K562 (cell line): ENCODE measurements around the gene OOSP1. TPM values are rescaled to one million over a fixed set of nuclear protein-coding genes. Genes with fewer than 3 reads are reported as not detected.

ENCODE experiments used
- BCL6 ChIP-seq: fragments of 250-450 bp; sonication (Bioruptor Pico); IDR thresholded peaks from 2 replicates; pipeline ENCODE4 v1.4.0; 2020
- ELF1 ChIP-seq: fragments of 200-800 bp; sonication (Bioruptor generic); IDR thresholded peaks from 2 replicates; pipeline ENCODE4 v1.6.1; 2016; ENCODE audit warnings: missing genetic modification characterization, missing compliant biosample characterization
- EP300 ChIP-seq: IDR thresholded peaks from 2 replicates; pipeline ENCODE4 v1.6.1; 2012; ENCODE audit warnings: low read length, improper control_type of control experiment
- MEIS2 ChIP-seq: fragments of 450-650 bp; IDR thresholded peaks from 2 replicates; pipeline ENCODE4 v1.6.1; 2014; ENCODE audit warnings: mild to moderate bottlenecking; ENCODE audit not compliant: partially characterized antibody
- MTA3 ChIP-seq: fragments of 450-650 bp; formaldehyde crosslinking; IDR thresholded peaks from 2 replicates; pipeline ENCODE4 v1.6.1; 2017; ENCODE audit warnings: mild to moderate bottlenecking, borderline replicate concordance
- TEAD4 ChIP-seq, 2 experiments: sonication (generic) in 1 of 2; formaldehyde crosslinking in 1 of 2; IDR thresholded peaks; 2 replicates each; pipeline versions ENCODE4 v1.6.1 to v1.8.0; 2012 to 2022; ENCODE audit warnings: borderline replicate concordance in 1 of 2, inconsistent platforms in 1 of 2, low read length in 1 of 2, mild to moderate bottlenecking in 1 of 2, missing genetic modification reagents in 1 of 2
- polyA plus RNA-seq, 8 experiments: library from polyadenylated mRNA; depleted of rRNA in 4 of 8; stranded (reverse) in 5 of 8; unstranded in 3 of 8; fragments of >200 nt; fragmentation: Nextera tagmentation in 2 of 8; fragmentation: Illumina TruSeq in 1 of 8; extraction: Ambion mirVana in 2 of 8; extraction: Trizol in 1 of 8; gene quantifications; 2 replicates each; pipeline versions ENCODE4 v1.2.1 to v1.2.3, GENCODE V29; 2011 to 2014; ENCODE audit warnings: inconsistent platforms in 1 of 8, missing spikeins in 1 of 8
- total RNA-seq, 7 experiments: library from RNA; depleted of rRNA in 6 of 7; stranded (reverse); fragments of >200 nt in 6 of 7; fragmentation: Illumina TruSeq in 2 of 7; extraction: Trizol in 2 of 7; gene quantifications; 2 replicates each; pipeline versions ENCODE4 v1.2.1 to v1.2.3, GENCODE V29; 2011 to 2021; ENCODE audit warnings: low replicate concordance in 1 of 7
- TF ChIP-seq, protein P1 (sequence below): fragments of 200-800 bp; sonication (Bioruptor generic); IDR thresholded peaks from 2 replicates; pipeline ENCODE4 v1.6.1; 2017; ENCODE audit warnings: missing genetic modification characterization, missing compliant biosample characterization
- TF ChIP-seq, protein P2 (sequence below), 2 experiments: fragments of 450-650 bp in 1 of 2; sonication (generic) in 1 of 2; formaldehyde crosslinking in 1 of 2; IDR thresholded peaks; 2 replicates each; pipeline versions ENCODE4 v1.7.1 to v1.9.0; 2016 to 2022; ENCODE audit warnings: inconsistent platforms in 1 of 2, mild to moderate bottlenecking in 1 of 2, missing genetic modification reagents in 1 of 2
- TF ChIP-seq, protein P3 (sequence below): fragments of 200-800 bp; sonication (Bioruptor generic); IDR thresholded peaks from 2 replicates; pipeline ENCODE4 v1.6.1; 2016; ENCODE audit warnings: missing genetic modification characterization, missing compliant biosample characterization

Gene OOSP1
- total and polyA plus RNA-seq, 9 of the 15 experiments (the other 6 are each of a cell fraction or from before 2014, with no cell fraction given), result 0.14 to 3.0 (median 0.61) TPM

DNA sequence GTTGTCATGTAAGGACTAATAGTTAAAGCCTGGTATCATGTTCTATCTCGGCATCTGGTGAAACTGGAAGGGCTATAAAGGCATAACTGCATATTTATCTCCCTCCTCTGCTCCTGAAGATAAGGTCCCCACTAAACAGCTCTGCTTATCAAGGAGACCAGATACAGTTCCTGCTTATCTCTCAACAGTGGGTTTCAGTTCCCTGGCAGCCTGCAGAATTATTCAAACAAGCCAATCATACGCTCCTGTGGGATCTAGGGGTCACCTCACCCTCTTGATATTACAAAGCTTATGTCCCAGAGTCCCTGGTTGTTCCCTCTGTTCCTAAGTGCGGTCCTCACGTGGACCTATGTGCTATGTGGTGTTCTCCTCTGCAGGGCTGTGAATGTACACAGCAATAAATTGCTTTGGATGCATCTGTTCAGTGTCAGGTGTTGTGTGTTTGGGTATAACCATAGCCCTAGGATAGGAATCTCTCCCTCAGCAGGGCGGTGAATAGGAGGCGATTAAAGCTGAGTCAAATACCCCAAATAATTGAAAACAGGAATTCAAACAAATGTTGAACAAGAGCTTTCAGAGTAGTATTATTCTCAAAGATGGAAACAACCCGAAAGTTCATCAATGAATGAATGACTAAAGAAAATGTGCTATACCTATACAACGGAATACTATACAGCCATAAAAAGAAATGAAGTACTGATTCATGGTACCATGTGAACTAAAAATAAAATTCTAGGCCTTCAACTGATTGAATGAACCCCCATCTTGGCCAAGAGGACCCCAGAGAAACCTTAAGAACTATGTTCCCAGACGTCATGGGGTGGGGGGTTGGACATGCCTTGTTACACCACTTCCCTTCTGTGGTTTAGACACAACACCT lies 22.5 kb downstream of the OOSP1 start (continued):
- TF ChIP-seq TEAD4 (IDR thresholded peaks at IDR 0.05; ENCODE audit: low read length) (peak; percentile 100), TEAD4 (CRISPR knock-in tag; IDR thresholded peaks at IDR 0.05; ENCODE audit: borderline replicate concordance) (no peak), MEIS2 (peak; percentile 88), EP300 (peak; percentile 100), ELF1 (tag) (0 out of 2 replicates have a peak, but pooled peaks have one; percentile 36), BCL6 (CRISPR knock-in tag) (no peak), MTA3 (peak; percentile 71; the same call in 1 of the 2 replicates)
- TF ChIP-seq, protein P1, sequence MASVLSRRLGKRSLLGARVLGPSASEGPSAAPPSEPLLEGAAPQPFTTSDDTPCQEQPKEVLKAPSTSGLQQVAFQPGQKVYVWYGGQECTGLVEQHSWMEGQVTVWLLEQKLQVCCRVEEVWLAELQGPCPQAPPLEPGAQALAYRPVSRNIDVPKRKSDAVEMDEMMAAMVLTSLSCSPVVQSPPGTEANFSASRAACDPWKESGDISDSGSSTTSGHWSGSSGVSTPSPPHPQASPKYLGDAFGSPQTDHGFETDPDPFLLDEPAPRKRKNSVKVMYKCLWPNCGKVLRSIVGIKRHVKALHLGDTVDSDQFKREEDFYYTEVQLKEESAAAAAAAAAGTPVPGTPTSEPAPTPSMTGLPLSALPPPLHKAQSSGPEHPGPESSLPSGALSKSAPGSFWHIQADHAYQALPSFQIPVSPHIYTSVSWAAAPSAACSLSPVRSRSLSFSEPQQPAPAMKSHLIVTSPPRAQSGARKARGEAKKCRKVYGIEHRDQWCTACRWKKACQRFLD (CRISPR knock-in tag), result peak; percentile 99
- TF ChIP-seq, protein P2, sequence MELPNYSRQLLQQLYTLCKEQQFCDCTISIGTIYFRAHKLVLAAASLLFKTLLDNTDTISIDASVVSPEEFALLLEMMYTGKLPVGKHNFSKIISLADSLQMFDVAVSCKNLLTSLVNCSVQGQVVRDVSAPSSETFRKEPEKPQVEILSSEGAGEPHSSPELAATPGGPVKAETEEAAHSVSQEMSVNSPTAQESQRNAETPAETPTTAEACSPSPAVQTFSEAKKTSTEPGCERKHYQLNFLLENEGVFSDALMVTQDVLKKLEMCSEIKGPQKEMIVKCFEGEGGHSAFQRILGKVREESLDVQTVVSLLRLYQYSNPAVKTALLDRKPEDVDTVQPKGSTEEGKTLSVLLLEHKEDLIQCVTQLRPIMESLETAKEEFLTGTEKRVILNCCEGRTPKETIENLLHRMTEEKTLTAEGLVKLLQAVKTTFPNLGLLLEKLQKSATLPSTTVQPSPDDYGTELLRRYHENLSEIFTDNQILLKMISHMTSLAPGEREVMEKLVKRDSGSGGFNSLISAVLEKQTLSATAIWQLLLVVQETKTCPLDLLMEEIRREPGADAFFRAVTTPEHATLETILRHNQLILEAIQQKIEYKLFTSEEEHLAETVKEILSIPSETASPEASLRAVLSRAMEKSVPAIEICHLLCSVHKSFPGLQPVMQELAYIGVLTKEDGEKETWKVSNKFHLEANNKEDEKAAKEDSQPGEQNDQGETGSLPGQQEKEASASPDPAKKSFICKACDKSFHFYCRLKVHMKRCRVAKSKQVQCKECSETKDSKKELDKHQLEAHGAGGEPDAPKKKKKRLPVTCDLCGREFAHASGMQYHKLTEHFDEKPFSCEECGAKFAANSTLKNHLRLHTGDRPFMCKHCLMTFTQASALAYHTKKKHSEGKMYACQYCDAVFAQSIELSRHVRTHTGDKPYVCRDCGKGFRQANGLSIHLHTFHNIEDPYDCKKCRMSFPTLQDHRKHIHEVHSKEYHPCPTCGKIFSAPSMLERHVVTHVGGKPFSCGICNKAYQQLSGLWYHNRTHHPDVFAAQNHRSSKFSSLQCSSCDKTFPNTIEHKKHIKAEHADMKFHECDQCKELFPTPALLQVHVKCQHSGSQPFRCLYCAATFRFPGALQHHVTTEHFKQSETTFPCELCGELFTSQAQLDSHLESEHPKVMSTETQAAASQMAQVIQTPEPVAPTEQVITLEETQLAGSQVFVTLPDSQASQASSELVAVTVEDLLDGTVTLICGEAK (IDR thresholded peaks at IDR 0.05), result no peak
- TF ChIP-seq, protein P2 (CRISPR knock-in tag; IDR thresholded peaks at IDR 0.05), result no peak
- TF ChIP-seq, protein P3, sequence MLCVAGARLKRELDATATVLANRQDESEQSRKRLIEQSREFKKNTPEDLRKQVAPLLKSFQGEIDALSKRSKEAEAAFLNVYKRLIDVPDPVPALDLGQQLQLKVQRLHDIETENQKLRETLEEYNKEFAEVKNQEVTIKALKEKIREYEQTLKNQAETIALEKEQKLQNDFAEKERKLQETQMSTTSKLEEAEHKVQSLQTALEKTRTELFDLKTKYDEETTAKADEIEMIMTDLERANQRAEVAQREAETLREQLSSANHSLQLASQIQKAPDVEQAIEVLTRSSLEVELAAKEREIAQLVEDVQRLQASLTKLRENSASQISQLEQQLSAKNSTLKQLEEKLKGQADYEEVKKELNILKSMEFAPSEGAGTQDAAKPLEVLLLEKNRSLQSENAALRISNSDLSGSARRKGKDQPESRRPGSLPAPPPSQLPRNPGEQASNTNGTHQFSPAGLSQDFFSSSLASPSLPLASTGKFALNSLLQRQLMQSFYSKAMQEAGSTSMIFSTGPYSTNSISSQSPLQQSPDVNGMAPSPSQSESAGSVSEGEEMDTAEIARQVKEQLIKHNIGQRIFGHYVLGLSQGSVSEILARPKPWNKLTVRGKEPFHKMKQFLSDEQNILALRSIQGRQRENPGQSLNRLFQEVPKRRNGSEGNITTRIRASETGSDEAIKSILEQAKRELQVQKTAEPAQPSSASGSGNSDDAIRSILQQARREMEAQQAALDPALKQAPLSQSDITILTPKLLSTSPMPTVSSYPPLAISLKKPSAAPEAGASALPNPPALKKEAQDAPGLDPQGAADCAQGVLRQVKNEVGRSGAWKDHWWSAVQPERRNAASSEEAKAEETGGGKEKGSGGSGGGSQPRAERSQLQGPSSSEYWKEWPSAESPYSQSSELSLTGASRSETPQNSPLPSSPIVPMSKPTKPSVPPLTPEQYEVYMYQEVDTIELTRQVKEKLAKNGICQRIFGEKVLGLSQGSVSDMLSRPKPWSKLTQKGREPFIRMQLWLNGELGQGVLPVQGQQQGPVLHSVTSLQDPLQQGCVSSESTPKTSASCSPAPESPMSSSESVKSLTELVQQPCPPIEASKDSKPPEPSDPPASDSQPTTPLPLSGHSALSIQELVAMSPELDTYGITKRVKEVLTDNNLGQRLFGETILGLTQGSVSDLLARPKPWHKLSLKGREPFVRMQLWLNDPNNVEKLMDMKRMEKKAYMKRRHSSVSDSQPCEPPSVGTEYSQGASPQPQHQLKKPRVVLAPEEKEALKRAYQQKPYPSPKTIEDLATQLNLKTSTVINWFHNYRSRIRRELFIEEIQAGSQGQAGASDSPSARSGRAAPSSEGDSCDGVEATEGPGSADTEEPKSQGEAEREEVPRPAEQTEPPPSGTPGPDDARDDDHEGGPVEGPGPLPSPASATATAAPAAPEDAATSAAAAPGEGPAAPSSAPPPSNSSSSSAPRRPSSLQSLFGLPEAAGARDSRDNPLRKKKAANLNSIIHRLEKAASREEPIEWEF (CRISPR knock-in tag), result 0 out of 2 replicates have a peak, but pooled peaks have one; percentile 48
